ENCODE data around the gene TRIM67. TPM values are rescaled to one million over a fixed set of nuclear protein-coding genes. Genes with fewer than 3 reads are reported as not detected.
"Not testable (repeated sequence)": the region's sequence is repeated elsewhere in the genome, so short reads cannot be mapped to it uniquely, and the experiment has no call there.

TRIM67 gene
- total RNA-seq, 1 donor from 2014 or later, result not detected

DNA sequence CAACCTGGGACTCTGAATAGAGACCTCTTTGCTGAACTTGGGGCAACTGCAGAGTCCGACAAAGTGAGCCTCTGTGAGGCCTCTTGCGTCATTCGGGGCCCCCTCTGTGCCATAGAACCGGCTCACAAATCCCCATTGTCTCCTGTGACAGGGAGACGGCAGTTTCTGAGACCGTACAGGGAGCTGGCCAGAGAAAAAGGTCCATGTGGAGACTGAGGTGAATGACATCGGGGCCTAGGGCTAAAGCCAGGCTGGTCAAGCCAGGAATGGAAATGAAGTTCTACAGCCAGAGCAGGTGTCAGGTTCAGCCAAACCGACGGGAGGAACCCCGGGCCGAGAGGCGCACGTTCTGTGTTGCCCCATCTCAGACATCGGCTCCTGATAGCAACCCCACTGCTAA lies 37.1 kb upstream of the TRIM67 start:
- ATAC-seq (no peak), DNase-seq (no peak)
- no peaks in the 10 kb centered on the region for H3K9me3 ChIP-seq

GRCh38 chr1:231125972-231126580 lies 35.8 kb upstream of the TRIM67 start:
- no peaks in the 10 kb centered on the region for H3K4me1 ChIP-seq
- intact Hi-C loops (cut with DNase I), result no loop called here
- no peaks in the 10 kb centered on the region for H3K27me3 ChIP-seq
- TF ChIP-seq CTCF (IDR thresholded peaks at IDR 0.05), result no peak
- no peak for ATAC-seq
- no peak overlapping the region for H3K27ac ChIP-seq
- no peak for DNase-seq
- H3K4me3 ChIP-seq, result no peak overlapping the region
- H3K9me3 ChIP-seq, result no peaks in the 10 kb centered on the region
- H3K36me3 ChIP-seq, result no peaks in the 10 kb centered on the region

More for the DNA sequence above, 37.1 kb upstream of the TRIM67 start:
- no peaks in the 10 kb centered on the region for H3K4me1 ChIP-seq
- H3K4me3 ChIP-seq, result no peak overlapping the region
- no peaks in the 10 kb centered on the region for H3K27me3 ChIP-seq
- intact Hi-C loops (cut with DNase I), result no loop called here
- no peaks in the 10 kb centered on the region for H3K36me3 ChIP-seq
- no peak overlapping the region for H3K27ac ChIP-seq
- TF ChIP-seq CTCF (IDR thresholded peaks at IDR 0.05), result no peak

DNA sequence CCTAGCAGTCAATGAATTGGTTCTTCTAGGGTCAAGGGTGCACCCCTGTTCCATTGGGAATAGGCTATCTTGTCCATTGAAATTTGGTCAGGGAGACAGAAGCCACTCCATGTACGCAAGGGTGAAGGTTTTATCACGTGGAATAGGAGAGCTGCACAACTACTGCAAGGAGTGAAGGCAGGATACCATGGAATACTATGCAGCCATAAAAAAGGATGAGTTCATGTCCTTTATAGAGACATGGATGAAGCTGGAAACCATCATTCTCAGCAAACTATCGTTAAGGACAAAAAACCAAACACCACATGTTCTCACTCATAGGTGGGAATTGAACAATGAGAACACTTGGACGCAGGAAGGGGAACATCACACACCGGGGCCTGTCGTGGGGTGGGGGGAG lies 34.8 kb upstream of the TRIM67 start:
- H3K27me3 ChIP-seq; ATAC-seq; H3K4me3 ChIP-seq; H3K9me3 ChIP-seq; H3K27ac ChIP-seq; intact Hi-C loops (cut with DNase I); DNase-seq; H3K4me1 ChIP-seq; H3K36me3 ChIP-seq: not testable (repeated sequence)

- H3K27me3 ChIP-seq; H3K36me3 ChIP-seq; DNase-seq; H3K27ac ChIP-seq; H3K9me3 ChIP-seq; ATAC-seq; H3K4me3 ChIP-seq; intact Hi-C loops (cut with DNase I); H3K4me1 ChIP-seq: not testable (repeated sequence)
Measured at GRCh38 chr1:231128471-231128870, 33.4 kb upstream of the TRIM67 start.

GRCh38 chr1:231130544-231130943 lies 31.3 kb upstream of the TRIM67 start:
- Histone ChIP-seq H3K27me3 (no peaks in the 10 kb centered on the region), H3K36me3 (no peaks in the 10 kb centered on the region), H3K27ac (no peak overlapping the region), H3K4me3 (no peak overlapping the region), H3K9me3 (no peaks in the 10 kb centered on the region), H3K4me1 (no peaks in the 10 kb centered on the region)
- intact Hi-C loops (cut with DNase I), result no loop called here
- no peak for ATAC-seq
- no peak for TF ChIP-seq CTCF (IDR thresholded peaks at IDR 0.05)
- no peak for DNase-seq

GRCh38 chr1:231132591-231132990 lies 29.3 kb upstream of the TRIM67 start:
- intact Hi-C loops (cut with DNase I); H3K4me1 ChIP-seq; ATAC-seq; H3K9me3 ChIP-seq; DNase-seq; H3K27me3 ChIP-seq; H3K4me3 ChIP-seq; H3K27ac ChIP-seq; H3K36me3 ChIP-seq: not testable (repeated sequence)

GRCh38 chr1:231134624-231135023 lies 27.2 kb upstream of the TRIM67 start:
- ATAC-seq (no peak), DNase-seq (no peak)
- TF ChIP-seq CTCF (IDR thresholded peaks at IDR 0.05), result no peak
- Histone ChIP-seq H3K4me1 (peaks cover 7% of the 10 kb centered on the region), H3K9me3 (no peaks in the 10 kb centered on the region), H3K36me3 (no peaks in the 10 kb centered on the region), H3K4me3 (no peak overlapping the region), H3K27me3 (no peaks in the 10 kb centered on the region), H3K27ac (no peak overlapping the region)
- intact Hi-C loops (cut with DNase I), result no loop called here

Measured in upper lobe of right lung (tissue), 1 donor.